Mesenchymal stem cell (in vitro differentiated cells and primary cell): ENCODE data around the gene TEAD2.
"Not testable (repeated sequence)": the region's sequence is repeated elsewhere in the genome, so short reads cannot be mapped to it uniquely, and the experiment has no call there.

ENCODE experiments used
- DNase-seq: peaks from one replicate; pipeline ENCODE4 v3.0.0-alpha.2; 2013
- H2AFZ ChIP-seq: one replicate; pipeline ENCODE4 v1.6.1; 2013; ENCODE audit warnings: low read depth, mild to moderate bottlenecking, control low read depth, inconsistent platforms, low read length, moderate library complexity
- H2AK5ac ChIP-seq: 2 replicates; pipeline ENCODE4 v1.6.1; 2013; ENCODE audit warnings: low read length, moderate library complexity, mild to moderate bottlenecking, inconsistent platforms; ENCODE audit not compliant: severe bottlenecking
- H2BK120ac ChIP-seq: one replicate; pipeline ENCODE4 v1.6.1; 2013; ENCODE audit warnings: low read depth, mild to moderate bottlenecking, inconsistent platforms, low read length, moderate library complexity
- H2BK12ac ChIP-seq, 2 experiments: one replicate each; pipeline ENCODE4 v1.6.1; 2013; ENCODE audit warnings: inconsistent platforms in 2 of 2, low read length in 2 of 2, mild to moderate bottlenecking in 2 of 2, moderate library complexity in 2 of 2, control low read depth in 1 of 2
- H2BK15ac ChIP-seq: one replicate; pipeline ENCODE4 v1.6.1; 2013; ENCODE audit warnings: mild to moderate bottlenecking, low read depth, inconsistent platforms; ENCODE audit not compliant: poor library complexity, severe bottlenecking
- H2BK5ac ChIP-seq: 2 replicates; pipeline ENCODE4 v1.6.1; 2013; ENCODE audit warnings: low read depth, mild to moderate bottlenecking, low read length, control low read depth, inconsistent platforms; ENCODE audit not compliant: poor library complexity, severe bottlenecking
- H3K14ac ChIP-seq, 2 experiments: one replicate each; pipeline ENCODE4 v1.6.1; 2013; ENCODE audit warnings: inconsistent platforms in 2 of 2, low read length in 2 of 2, control low read depth in 1 of 2, mild to moderate bottlenecking in 1 of 2, moderate library complexity in 1 of 2
- H3K18ac ChIP-seq, 2 experiments: one replicate each; pipeline ENCODE4 v1.6.1; 2013; ENCODE audit warnings: inconsistent platforms in 2 of 2, low read length in 2 of 2, control low read depth in 1 of 2, low read depth in 1 of 2, mild to moderate bottlenecking in 1 of 2
- H3K23ac ChIP-seq, 2 experiments: one replicate each; pipeline ENCODE4 v1.6.1; 2013; ENCODE audit warnings: inconsistent platforms in 2 of 2, low read length in 2 of 2, mild to moderate bottlenecking in 2 of 2, moderate library complexity in 2 of 2, control low read depth in 1 of 2
- H3K27ac ChIP-seq: 2 replicates; pipeline ENCODE4 v1.5.1; 2013; ENCODE audit warnings: mild to moderate bottlenecking, moderate library complexity, low read length, control low read depth, inconsistent platforms; ENCODE audit not compliant: poor library complexity, severe bottlenecking
- H3K27me3 ChIP-seq, 2 experiments: 2 replicates each; pipeline versions ENCODE4 v1.6.1 to v1.7.0; 2013; ENCODE audit warnings: low read length in 2 of 2, mild to moderate bottlenecking in 2 of 2, moderate library complexity in 2 of 2, control low read depth in 1 of 2, inconsistent platforms in 1 of 2; ENCODE audit not compliant: control insufficient read depth in 1 of 2, insufficient read depth in 1 of 2
- H3K36me3 ChIP-seq, 2 experiments: 2 replicates each; pipeline versions ENCODE4 v1.6.1 to v1.7.0; 2013; ENCODE audit warnings: low read length in 2 of 2, control low read depth in 1 of 2, inconsistent platforms in 1 of 2, low read depth in 1 of 2, mild to moderate bottlenecking in 1 of 2; ENCODE audit not compliant: insufficient read depth in 2 of 2, control insufficient read depth in 1 of 2
- H3K4ac ChIP-seq, 2 experiments: one replicate each; pipeline ENCODE4 v1.6.1; 2013; ENCODE audit warnings: inconsistent platforms in 2 of 2, low read length in 2 of 2, mild to moderate bottlenecking in 2 of 2, moderate library complexity in 2 of 2, control low read depth in 1 of 2, low read depth in 1 of 2
- H3K4me1 ChIP-seq: 2 replicates; pipeline ENCODE4 v1.6.1; 2013; ENCODE audit warnings: low read depth, low read length, control low read depth; ENCODE audit not compliant: control insufficient read depth, insufficient read depth
- H3K4me2 ChIP-seq: 2 replicates; pipeline ENCODE4 v1.6.1; 2013; ENCODE audit warnings: low read length, mild to moderate bottlenecking, inconsistent platforms; ENCODE audit not compliant: poor library complexity, severe bottlenecking
- H3K4me3 ChIP-seq, 2 experiments: 2 replicates each; pipeline versions ENCODE4 v1.5.1 to v1.7.0; 2013; ENCODE audit warnings: low read length in 2 of 2, mild to moderate bottlenecking in 2 of 2, control low read depth in 1 of 2, low read depth in 1 of 2; ENCODE audit not compliant: insufficient read depth in 1 of 2
- H3K79me1 ChIP-seq: replicated peaks from 2 replicates; pipeline ENCODE4 v1.6.1; 2013; ENCODE audit warnings: mild to moderate bottlenecking, control low read depth, low read length, inconsistent platforms; ENCODE audit not compliant: poor library complexity, severe bottlenecking
- H3K9ac ChIP-seq: 2 replicates; pipeline ENCODE4 v1.7.0; 2013; ENCODE audit warnings: mild to moderate bottlenecking, low read length, moderate library complexity
- H3K9me3 ChIP-seq: 2 replicates; pipeline ENCODE4 v1.7.0; 2013; ENCODE audit warnings: mild to moderate bottlenecking, low read length; ENCODE audit not compliant: control insufficient read depth
- H4K8ac ChIP-seq: one replicate; pipeline ENCODE4 v1.6.1; 2013; ENCODE audit warnings: inconsistent platforms, mild to moderate bottlenecking, low read length, moderate library complexity
- H4K91ac ChIP-seq: one replicate; pipeline ENCODE4 v1.6.1; 2013; ENCODE audit warnings: mild to moderate bottlenecking, low read length, inconsistent platforms
- WGBS: methylation state at CpG from one replicate; pipeline ENCODE4 v1.1.7; 2013; ENCODE audit warnings: mixed read lengths; 5-methylcytosine and 5-hydroxymethylcytosine counted together

The TEAD2 gene

DNA sequence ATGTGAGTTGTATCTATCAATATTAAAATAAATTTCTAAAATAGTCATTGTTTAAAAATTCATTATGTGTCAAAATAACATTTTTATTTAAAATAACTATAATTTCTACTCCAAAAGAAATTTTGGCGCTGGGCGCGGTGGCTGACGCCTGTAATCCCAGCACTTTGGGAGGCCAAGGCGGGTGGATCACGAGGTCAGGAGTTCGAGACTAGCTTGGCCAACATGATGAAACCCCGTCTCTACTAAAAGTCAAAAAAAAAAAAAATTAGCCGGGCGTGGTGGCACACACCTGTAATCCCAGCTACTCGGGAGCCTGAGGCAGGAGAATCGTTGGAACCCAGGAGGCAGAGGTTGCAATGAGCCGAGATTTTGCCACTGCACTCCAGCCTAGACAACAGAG is 36.5 kb downstream of the TEAD2 start:
- not testable (repeated sequence) for H2BK15ac ChIP-seq, H3K23ac ChIP-seq, H3K14ac ChIP-seq, H3K9ac ChIP-seq, DNase-seq, H3K4ac ChIP-seq, H4K8ac ChIP-seq, H2AFZ ChIP-seq, H4K91ac ChIP-seq, H3K4me3 ChIP-seq, H2BK12ac ChIP-seq, H3K4me1 ChIP-seq, H3K4me2 ChIP-seq, H2BK120ac ChIP-seq, H2BK5ac ChIP-seq, H3K27ac ChIP-seq, H3K27me3 ChIP-seq, H3K18ac ChIP-seq, H3K79me1 ChIP-seq, H2AK5ac ChIP-seq
- Histone ChIP-seq H3K36me3 (peaks cover 0 to 24% of the 10 kb centered on the region in 2 experiments), H3K9me3 (peaks cover 12% of the 10 kb centered on the region)
- 96% methylated on average over 12 of the region's 13 CpGs for WGBS

DNA sequence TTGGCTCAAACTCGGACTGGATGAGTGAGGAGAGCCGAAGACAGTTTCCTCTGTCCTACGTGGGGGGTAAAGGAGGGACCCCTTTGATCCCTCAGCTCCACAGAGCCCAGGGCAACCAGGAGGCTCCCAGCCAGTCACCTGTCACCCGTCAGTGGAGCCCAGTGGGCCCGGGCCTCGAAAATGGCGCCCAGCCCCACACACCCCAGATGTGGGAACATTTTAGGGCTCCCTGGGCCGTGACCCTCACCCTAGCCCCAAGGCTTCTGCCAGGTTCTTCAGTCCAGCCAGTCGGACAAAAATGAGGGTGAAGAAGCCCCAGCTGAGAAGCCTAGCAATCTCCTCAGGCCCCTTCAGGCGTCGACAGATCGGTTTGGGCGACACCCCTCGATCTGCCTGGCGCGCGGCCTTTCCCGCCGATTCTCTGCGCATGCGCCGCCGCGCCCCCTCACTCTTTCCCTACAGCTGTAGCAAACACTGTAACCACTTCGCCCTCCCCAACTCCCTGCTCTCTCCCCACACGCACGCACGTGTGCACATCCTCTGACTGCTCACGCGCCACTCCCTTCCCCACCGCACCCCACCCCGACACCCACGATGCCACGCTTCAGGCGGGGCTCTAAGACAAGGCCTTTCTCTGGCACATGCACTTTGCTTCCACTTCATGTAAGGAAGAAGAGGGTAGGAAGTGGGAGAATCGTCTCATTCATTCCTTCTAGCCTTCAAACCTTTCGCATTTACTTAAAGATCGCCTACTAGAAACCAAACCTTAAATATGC is 37.2 kb downstream of the TEAD2 start, which contains the start of gene SLC6A16:
TSS of gene SLC6A16 (minus strand) at position 391 of the 776 bp plus-strand sequence. CDS start 13,844 bp downstream, outside the sequence.
- Histone ChIP-seq H3K79me1 (peaks cover 8% of the 10 kb centered on the region), H3K27me3 (no peaks in the 10 kb centered on the region), H2BK120ac (no peak within 1 kb of the TSS), H2BK15ac (no peak within 1 kb of the TSS), H3K14ac (no peak within 1 kb of the TSS), H4K91ac (no peak within 1 kb of the TSS), H3K23ac (no peak within 1 kb of the TSS), H3K4me1 (no peaks in the 10 kb centered on the region), H3K4ac (no peak within 1 kb of the TSS), H3K36me3 (peaks cover 0 to 24% of the 10 kb centered on the region in 2 experiments), H4K8ac (no peak within 1 kb of the TSS), H3K4me3 (no peak within 1 kb of the TSS), H3K18ac (no peak within 1 kb of the TSS), H3K9ac (no peak within 1 kb of the TSS), H2BK5ac (no peak within 1 kb of the TSS), H3K9me3 (peaks cover 12% of the 10 kb centered on the region), H2AK5ac (no peak within 1 kb of the TSS), H2AFZ (no peak within 1 kb of the TSS), H3K27ac (no peak within 1 kb of the TSS), H3K4me2 (no peak within 1 kb of the TSS), H2BK12ac (no peak within 1 kb of the TSS)
- no peak for DNase-seq
- WGBS: 94% methylated on average over 37 of the region's 38 CpGs

DNA sequence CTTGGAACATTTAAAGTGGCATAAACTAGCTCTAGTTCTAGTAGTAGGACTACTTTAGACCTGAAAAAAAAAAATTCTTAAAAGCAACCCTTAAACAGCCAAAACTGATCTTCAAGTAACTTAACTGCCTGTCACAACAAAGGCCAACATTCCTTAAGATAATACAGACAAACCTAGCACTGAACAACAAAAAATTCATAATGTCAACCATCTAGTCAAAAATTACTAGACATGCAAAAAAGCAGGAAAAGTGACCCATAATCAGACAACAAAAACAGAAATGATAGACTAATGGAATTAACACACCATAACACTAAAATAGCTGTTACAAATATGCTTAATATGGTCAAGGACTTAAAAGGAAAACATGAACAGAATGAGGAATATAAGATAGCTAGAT is 43.9 kb downstream of the TEAD2 start:
- H3K79me1 ChIP-seq: peaks cover 2% of the 10 kb centered on the region
- no peak overlapping the region for H3K4me3 ChIP-seq
- no peak overlapping the region for H4K8ac ChIP-seq
- no peak overlapping the region for H2BK120ac ChIP-seq
- H3K27ac ChIP-seq: no peak overlapping the region
- no peak overlapping the region for H2AK5ac ChIP-seq
- no peaks in the 10 kb centered on the region for H3K4me1 ChIP-seq
- H2BK5ac ChIP-seq: no peak overlapping the region
- H3K4me2 ChIP-seq: no peak overlapping the region
- peaks cover 15% of the 10 kb centered on the region for H3K9me3 ChIP-seq
- H2BK15ac ChIP-seq: no peak overlapping the region
- no peak overlapping the region for H3K4ac ChIP-seq
- no peak overlapping the region for H3K23ac ChIP-seq
- no peak overlapping the region for H3K18ac ChIP-seq
- no peaks in the 10 kb centered on the region for H3K27me3 ChIP-seq
- no peak overlapping the region for H4K91ac ChIP-seq
- no peak overlapping the region for H3K9ac ChIP-seq
- no peak for DNase-seq
- no peak overlapping the region for H2AFZ ChIP-seq
- H2BK12ac ChIP-seq: no peak overlapping the region
- H3K36me3 ChIP-seq: peaks cover 0 to 10% of the 10 kb centered on the region in 2 experiments
- no peak overlapping the region for H3K14ac ChIP-seq

DNA sequence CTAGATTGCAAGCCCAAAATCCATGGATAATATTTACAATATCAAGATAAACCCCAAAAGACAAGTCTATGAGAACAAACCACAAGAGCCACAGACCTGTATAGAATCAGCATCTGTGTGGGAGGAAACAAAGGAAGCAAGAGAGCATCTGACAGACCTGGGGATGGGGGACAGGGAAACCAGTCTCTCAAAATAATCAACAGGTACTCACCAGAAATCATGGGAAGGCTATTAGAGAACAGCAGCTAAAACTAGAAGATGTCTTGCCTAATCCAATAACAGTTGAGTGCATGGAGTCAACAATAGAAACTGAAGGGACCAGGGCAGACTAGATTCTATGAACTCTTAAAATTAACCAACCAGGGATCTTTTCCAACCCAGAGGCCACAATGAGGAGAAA is 45.9 kb downstream of the TEAD2 start:
- H2BK12ac ChIP-seq: no peak overlapping the region

More for the DNA sequence above, 45.9 kb downstream of the TEAD2 start:
- Histone ChIP-seq H3K14ac (no peak overlapping the region), H4K91ac (no peak overlapping the region), H3K27ac (no peak overlapping the region), H3K79me1 (peaks cover 4% of the 10 kb centered on the region), H3K9ac (no peak overlapping the region), H3K27me3 (no peaks in the 10 kb centered on the region), H3K9me3 (peaks cover 9% of the 10 kb centered on the region), H2AFZ (no peak overlapping the region), H2AK5ac (no peak overlapping the region), H4K8ac (no peak overlapping the region), H3K4me1 (no peaks in the 10 kb centered on the region), H3K18ac (no peak overlapping the region), H2BK5ac (no peak overlapping the region), H3K4me2 (no peak overlapping the region), H3K23ac (no peak overlapping the region), H3K4ac (no peak overlapping the region), H3K36me3 (peaks cover 0 to 4% of the 10 kb centered on the region in 2 experiments), H2BK120ac (no peak overlapping the region), H2BK15ac (no peak overlapping the region), H3K4me3 (no peak overlapping the region)
- no peak for DNase-seq
